Erythroblast (primary cell): ENCODE results near the gene SRR.

Experiments used
- GATA1 ChIP-seq: IDR thresholded peaks from 2 replicates; pipeline ENCODE4 v1.6.1; 2011; ENCODE audit warnings: low read depth, mild to moderate bottlenecking, control low read depth, low read length, moderate library complexity
- POLR2A ChIP-seq: IDR thresholded peaks from 2 replicates; pipeline ENCODE4 v1.6.1; 2011; ENCODE audit warnings: mild to moderate bottlenecking, low read length

- TF ChIP-seq POLR2A (no peak), GATA1 (no peak)
These were observed 32.0 kb downstream of the SRR start for GRCh38 chr17:2335726-2336214.
